Nephron progenitor cell (in vitro differentiated cells): ENCODE results near the gene PNPLA1.

ENCODE experiments used
- DNase-seq: peaks from one replicate; pipeline ENCODE4 v3.0.0; 2021
- H3K27ac Mint-ChIP-seq: 2 replicates; pipeline ENCODE4 v1.8.0; 2021; ENCODE audit warnings: mild to moderate bottlenecking, moderate library complexity, mixed read lengths
- H3K27me3 Mint-ChIP-seq: 2 replicates; pipeline ENCODE4 v1.8.0; 2021; ENCODE audit warnings: mild to moderate bottlenecking, low read depth, mixed read lengths; ENCODE audit not compliant: poor library complexity
- H3K36me3 Mint-ChIP-seq: 2 replicates; pipeline ENCODE4 v1.8.0; 2021; ENCODE audit warnings: low read depth, mixed read lengths
- H3K4me1 Mint-ChIP-seq: 2 replicates; pipeline ENCODE4 v1.8.0; 2021; ENCODE audit warnings: mixed read lengths
- H3K4me3 Mint-ChIP-seq: 2 replicates; pipeline ENCODE4 v1.8.0; 2021; ENCODE audit warnings: mild to moderate bottlenecking, moderate library complexity, mixed read lengths
- H3K9me3 Mint-ChIP-seq: 2 replicates; pipeline ENCODE4 v1.8.0; 2021; ENCODE audit warnings: mild to moderate bottlenecking, moderate library complexity, mixed read lengths
- TF ChIP-seq, protein P1 (sequence below): fragments of 200-600 bp; sonication (generic); IDR thresholded peaks from 2 replicates; pipeline ENCODE4 v1.5.0; 2021; ENCODE audit warnings: antibody characterized with exemption

The PNPLA1 gene

DNA sequence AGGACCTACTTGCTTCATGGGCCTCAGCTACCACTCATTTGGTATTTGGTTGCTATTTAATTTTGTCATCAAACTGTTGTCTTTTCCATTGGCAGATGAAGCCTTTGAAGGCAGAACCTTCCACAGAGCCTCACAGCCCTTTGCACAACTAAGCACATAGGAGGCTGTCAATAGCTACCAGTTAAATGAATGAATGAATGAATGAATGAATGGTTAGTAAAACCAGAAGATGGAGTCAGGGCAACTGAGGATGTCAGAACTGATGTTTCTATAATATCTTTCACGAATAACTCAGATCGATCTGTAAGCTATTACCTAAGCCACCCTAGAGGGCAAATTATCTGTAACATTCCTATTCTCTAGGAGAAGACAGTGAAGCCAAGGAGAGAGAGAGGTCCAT is 47.8 kb downstream of the PNPLA1 start:
- DNase-seq: no peak
- Mint-ChIP-seq H3K4me3 (no peak overlapping the region), H3K27ac (no peak overlapping the region), H3K9me3 (no peaks in the 10 kb centered on the region), H3K36me3 (no peaks in the 10 kb centered on the region), H3K27me3 (peaks cover 9% of the 10 kb centered on the region), H3K4me1 (peaks cover 31% of the 10 kb centered on the region)
- TF ChIP-seq, protein P1, sequence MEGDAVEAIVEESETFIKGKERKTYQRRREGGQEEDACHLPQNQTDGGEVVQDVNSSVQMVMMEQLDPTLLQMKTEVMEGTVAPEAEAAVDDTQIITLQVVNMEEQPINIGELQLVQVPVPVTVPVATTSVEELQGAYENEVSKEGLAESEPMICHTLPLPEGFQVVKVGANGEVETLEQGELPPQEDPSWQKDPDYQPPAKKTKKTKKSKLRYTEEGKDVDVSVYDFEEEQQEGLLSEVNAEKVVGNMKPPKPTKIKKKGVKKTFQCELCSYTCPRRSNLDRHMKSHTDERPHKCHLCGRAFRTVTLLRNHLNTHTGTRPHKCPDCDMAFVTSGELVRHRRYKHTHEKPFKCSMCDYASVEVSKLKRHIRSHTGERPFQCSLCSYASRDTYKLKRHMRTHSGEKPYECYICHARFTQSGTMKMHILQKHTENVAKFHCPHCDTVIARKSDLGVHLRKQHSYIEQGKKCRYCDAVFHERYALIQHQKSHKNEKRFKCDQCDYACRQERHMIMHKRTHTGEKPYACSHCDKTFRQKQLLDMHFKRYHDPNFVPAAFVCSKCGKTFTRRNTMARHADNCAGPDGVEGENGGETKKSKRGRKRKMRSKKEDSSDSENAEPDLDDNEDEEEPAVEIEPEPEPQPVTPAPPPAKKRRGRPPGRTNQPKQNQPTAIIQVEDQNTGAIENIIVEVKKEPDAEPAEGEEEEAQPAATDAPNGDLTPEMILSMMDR: no peak

DNA sequence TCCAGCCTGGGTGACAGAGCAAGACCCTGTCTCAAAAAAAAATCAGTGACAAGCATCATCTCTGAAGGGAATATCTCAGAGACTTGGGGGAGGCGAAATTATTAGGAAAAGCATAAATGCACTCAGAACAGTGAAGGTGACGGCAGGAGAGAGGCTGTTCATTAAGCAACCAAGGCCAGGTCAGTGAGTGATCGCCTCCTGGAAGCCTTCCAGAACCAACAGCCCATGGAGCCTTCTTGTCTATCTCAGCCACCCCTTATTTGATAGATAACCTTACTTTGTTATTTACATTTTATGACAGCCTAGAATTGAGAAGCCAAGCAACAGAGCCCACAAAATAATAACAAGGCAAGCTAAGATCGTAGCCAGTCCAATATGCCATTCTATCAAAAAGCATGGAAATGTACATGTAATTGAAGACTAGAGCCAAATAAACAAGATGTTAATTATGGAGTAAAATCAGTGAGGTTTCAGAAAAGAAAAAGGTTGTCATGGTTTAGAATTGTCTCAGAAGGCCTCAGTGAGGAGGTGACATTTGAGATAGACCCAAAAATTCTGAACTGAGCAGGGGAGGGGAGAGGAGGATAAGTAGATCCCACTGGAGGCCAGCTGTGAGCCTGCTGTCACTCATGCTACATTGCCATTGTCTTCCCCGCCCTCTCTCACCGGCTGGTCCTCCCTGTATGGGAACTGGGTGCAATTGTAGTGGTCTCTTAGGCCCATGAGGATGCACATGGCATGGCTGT is 49.0 kb downstream of the PNPLA1 start:
- Mint-ChIP-seq H3K4me1 (peaks cover 32% of the 10 kb centered on the region), H3K4me3 (no peak overlapping the region), H3K9me3 (no peaks in the 10 kb centered on the region), H3K27me3 (peaks cover 16% of the 10 kb centered on the region), H3K27ac (no peak overlapping the region), H3K36me3 (no peaks in the 10 kb centered on the region)
- TF ChIP-seq, protein P1: no peak
- no peak for DNase-seq

DNA sequence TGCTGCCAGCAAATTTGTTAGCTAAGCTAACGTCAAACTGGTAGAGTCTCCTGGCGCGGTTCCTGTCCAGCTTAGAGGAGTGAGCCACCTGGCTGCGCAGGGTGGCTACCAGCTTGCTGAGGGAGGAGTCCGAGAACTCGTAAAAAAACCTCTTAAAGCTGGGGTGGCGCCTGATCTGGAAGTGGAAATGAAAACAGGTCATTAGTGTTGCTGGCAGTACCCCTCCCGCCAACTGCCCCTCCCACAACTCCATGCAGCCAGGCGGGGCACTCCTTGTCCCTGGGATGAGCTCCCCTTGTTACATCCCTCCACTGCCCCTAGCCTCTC is 49.5 kb downstream of the PNPLA1 start:
- no peaks in the 10 kb centered on the region for H3K36me3 Mint-ChIP-seq
- no peak for DNase-seq
- no peak overlapping the region for H3K27ac Mint-ChIP-seq
- H3K9me3 Mint-ChIP-seq: no peaks in the 10 kb centered on the region
- H3K27me3 Mint-ChIP-seq: peaks cover 16% of the 10 kb centered on the region
- no peak overlapping the region for H3K4me3 Mint-ChIP-seq
- H3K4me1 Mint-ChIP-seq: peaks cover 29% of the 10 kb centered on the region
- TF ChIP-seq, protein P1: no peak

DNA sequence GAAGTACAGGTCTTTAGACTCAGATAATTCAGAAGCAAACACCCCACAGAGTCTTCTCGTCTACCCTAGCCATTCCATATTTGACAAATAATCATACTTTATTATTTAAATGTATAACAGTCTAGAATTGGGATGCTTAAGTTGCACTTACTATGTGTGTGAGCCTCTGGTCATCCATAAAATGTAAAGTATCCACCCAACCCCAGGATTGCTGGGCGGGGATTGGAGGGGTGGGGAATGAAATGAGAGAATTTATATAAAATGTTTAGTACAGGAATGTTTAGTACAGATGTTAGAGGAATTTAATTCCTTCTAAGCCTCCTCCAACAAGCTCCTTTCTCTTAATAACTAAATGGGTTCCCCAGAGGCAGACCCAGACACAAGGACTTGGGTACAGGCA is 50.0 kb downstream of the PNPLA1 start:
- TF ChIP-seq, protein P1: no peak
- H3K4me3 Mint-ChIP-seq: no peak overlapping the region
- no peaks in the 10 kb centered on the region for H3K36me3 Mint-ChIP-seq
- H3K9me3 Mint-ChIP-seq: no peaks in the 10 kb centered on the region
- DNase-seq: no peak
- H3K4me1 Mint-ChIP-seq: peaks cover 30% of the 10 kb centered on the region
- H3K27me3 Mint-ChIP-seq: peaks cover 16% of the 10 kb centered on the region
- no peak overlapping the region for H3K27ac Mint-ChIP-seq

DNA sequence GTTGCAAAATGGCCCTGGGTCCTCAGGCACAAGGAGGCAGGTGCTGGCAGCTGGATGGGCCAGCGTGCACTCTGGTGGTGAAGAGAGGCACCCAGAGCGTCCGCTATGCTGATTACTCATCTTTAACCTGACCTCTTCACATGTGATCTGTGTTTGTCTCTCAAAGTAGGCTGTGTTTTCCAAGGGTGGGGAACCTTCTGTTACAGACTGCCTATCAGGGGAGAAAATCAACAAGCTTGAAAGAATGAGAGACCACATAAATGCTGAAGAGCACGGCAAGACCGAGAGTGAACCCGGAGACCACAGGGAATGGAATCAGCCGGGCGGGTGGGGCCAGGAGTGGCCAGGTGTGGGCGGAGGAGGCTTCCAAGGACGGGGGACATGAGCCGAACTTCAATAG is 50.6 kb downstream of the PNPLA1 start:
- no peak overlapping the region for H3K27ac Mint-ChIP-seq
- TF ChIP-seq, protein P1: no peak

DNA sequence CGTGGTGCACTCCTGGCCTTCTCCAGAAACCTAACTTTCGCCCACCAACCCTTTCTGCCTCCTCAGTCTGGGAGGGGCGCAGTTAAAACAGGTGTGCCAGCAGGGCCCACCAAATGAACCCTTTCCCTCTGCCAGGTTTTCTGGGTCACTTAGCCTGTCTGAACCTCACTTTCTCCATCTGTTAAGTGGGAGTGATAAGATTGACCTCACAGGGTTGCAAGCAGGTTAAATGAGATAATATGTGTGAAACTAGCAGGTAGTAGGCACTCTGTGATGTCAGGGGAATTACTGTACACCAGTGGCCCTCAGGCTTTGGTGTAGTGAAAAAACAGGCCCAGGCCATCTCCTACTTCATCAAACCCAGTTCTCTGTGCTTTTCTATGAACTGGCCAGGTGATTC is 52.7 kb downstream of the PNPLA1 start:
- Mint-ChIP-seq H3K4me3 (no peak overlapping the region), H3K36me3 (no peaks in the 10 kb centered on the region), H3K4me1 (peaks cover 52% of the 10 kb centered on the region), H3K9me3 (no peaks in the 10 kb centered on the region), H3K27ac (no peak overlapping the region), H3K27me3 (peaks cover 16% of the 10 kb centered on the region)
- TF ChIP-seq, protein P1: no peak
- DNase-seq: no peak

More for the DNA sequence above, 50.6 kb downstream of the PNPLA1 start:
- H3K27me3 Mint-ChIP-seq: peaks cover 16% of the 10 kb centered on the region
- no peak for DNase-seq
- no peak overlapping the region for H3K4me3 Mint-ChIP-seq
- no peaks in the 10 kb centered on the region for H3K36me3 Mint-ChIP-seq
- peaks cover 36% of the 10 kb centered on the region for H3K4me1 Mint-ChIP-seq
- H3K9me3 Mint-ChIP-seq: no peaks in the 10 kb centered on the region
